NCI-H2196 (cell line): Measurements from ENCODE around the gene LRRC40.

ENCODE experiments used
- DNase-seq: peaks from one replicate; lab custom pipeline; 2025; ENCODE audit not compliant: unreplicated experiment; lab: John Stamatoyannopoulos, UW

Gene LRRC40

DNA sequence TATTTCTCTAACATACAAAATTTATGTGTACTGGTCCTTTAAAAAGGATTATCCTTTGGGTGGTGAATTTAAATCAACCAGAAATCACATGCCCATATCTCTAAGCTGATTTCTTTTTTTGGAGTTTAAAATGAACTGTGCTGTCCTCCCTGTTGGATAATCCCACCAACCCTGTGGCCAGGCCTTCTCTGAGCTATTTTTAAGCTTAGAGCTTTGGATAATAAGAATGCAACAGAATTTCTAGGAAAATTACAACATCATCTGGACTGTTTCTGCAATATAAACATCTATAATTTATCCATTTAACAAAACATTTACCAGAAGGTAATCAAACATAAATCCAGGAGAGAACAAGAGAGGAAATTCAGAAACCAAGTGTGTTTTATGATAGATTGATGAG, 88.3 kb downstream of the LRRC40 start:
- DNase-seq: no peak

GRCh38 chr1:70115315-70115714, 90.1 kb downstream of the LRRC40 start:
- no peak for DNase-seq

DNA sequence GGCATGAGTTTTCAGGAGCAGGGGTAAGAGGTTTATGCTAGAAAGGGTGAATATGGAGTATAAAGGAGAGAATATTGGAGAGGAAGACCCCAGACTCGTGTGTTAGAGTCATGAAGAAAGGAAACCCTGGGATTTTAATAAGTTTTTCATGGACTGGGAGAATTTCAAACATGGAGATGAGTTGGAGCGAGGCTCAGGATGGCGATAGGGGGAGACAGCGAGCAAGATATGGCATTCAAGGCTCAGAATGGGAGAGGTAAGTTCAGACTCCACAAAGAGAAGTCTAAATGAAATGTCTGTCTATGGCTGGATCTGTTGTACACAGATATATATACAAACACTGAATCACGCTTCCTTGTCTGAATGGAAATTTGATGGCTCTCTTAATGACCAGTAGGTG, 92.5 kb downstream of the LRRC40 start:
- no peak for DNase-seq

GRCh38 chr1:70109241-70109640, 96.1 kb downstream of the LRRC40 start:
- DNase-seq: no peak

- no peak for DNase-seq
Observed at GRCh38 chr1:70103770-70104169, 101.6 kb downstream of the LRRC40 start.

GRCh38 chr1:70101774-70102173, 103.6 kb downstream of the LRRC40 start:
- DNase-seq: no peak

DNA sequence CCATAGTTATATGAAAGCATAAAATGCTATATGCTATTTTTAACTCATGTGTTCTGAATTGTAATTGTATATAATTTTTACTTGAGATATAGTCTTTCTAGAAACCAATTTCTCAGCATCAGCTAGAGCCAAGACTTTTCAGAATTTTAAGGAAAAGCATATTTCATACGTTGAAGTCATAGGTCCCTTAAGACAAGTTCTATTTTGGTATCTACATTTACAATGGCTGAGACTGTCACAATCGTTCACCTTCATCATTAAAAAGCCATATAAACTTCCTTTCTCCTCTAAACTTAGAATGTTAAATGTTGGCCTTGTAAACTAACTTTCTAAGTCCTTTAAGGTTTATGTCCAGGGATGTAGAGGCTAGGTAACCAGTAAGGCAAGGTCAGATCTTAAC, 104.1 kb downstream of the LRRC40 start:
- no peak for DNase-seq
